Measurements from ENCODE around the gene DPH2. TPM values are rescaled to one million over a fixed set of nuclear protein-coding genes. Genes with fewer than 3 reads are reported as not detected.
A peak's percentile ranks its signal among the peaks of the same experiment; 100 is the strongest.

Gene DPH2
- total RNA-seq, 1 experiment from 2014 or later = 38.9 TPM

DNA sequence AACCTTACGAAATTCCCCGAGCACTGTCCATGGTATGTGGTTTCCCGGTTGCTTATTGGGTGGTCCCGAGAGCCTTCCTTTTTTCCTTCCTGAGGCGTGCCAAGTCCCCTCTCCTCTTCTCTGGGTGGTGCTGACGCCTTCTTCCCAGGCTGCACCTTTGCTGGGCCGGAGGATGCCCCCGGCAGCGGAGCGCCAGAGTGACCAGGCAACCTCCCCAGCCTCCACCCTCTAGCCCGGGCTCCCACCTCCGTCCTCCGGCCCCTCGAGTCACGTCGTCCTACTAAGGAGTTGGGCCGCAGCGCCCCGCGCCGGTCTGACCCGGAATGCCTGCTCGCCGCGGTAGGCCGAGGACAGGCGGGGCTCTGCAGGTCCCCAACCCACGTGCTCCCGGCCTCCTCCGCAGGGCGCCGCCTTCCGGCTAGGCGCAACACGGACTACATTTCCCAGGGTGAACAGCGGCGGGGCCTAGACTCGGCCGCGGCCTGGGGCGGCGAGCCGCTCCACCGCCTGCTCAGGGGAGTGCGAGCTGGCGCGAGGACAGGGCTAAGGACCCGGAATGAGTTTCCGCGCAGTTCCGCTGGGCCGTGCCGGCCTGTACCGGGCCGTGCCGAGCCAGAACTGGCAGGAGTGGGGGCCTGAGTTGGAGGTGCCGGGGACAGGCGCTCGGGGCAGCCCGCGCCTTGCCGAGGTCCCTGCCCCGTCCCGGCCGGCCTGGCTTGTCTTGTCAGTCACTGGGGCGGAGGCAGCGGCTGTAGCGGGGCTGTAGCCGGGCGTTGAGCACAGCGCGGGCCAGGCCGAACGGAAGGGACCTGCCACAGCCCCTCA is 23.4 kb upstream of the DPH2 start, which contains the start of gene IPO13:
Gene IPO13, plus strand, starts transcription at position 715 of the 825 bp plus-strand sequence. CDS start 651 bp downstream, outside the sequence.
- no peaks in the 10 kb centered on the region for H3K27me3 Mint-ChIP-seq (ENCODE audit: insufficient read depth, unreplicated experiment)
- peak within 1 kb of the TSS; percentile 99 for H3K27ac Mint-ChIP-seq (ENCODE audit: low read depth, unreplicated experiment)
- peaks cover 11% of the 10 kb centered on the region for H3K36me3 Mint-ChIP-seq (ENCODE audit: insufficient read depth, unreplicated experiment)
- peak within 1 kb of the TSS; percentile 99 for H3K4me3 Mint-ChIP-seq (ENCODE audit: unreplicated experiment)
- TF ChIP-seq, protein P1, sequence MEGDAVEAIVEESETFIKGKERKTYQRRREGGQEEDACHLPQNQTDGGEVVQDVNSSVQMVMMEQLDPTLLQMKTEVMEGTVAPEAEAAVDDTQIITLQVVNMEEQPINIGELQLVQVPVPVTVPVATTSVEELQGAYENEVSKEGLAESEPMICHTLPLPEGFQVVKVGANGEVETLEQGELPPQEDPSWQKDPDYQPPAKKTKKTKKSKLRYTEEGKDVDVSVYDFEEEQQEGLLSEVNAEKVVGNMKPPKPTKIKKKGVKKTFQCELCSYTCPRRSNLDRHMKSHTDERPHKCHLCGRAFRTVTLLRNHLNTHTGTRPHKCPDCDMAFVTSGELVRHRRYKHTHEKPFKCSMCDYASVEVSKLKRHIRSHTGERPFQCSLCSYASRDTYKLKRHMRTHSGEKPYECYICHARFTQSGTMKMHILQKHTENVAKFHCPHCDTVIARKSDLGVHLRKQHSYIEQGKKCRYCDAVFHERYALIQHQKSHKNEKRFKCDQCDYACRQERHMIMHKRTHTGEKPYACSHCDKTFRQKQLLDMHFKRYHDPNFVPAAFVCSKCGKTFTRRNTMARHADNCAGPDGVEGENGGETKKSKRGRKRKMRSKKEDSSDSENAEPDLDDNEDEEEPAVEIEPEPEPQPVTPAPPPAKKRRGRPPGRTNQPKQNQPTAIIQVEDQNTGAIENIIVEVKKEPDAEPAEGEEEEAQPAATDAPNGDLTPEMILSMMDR (IDR thresholded peaks at IDR 0.05; ENCODE audit: unreplicated experiment) = peak; percentile 56
- peak; percentile 94 for DNase-seq (ENCODE audit: unreplicated experiment)
- intact Hi-C loops (cut with micrococcal nuclease) = loop anchor here (1.0 kb wide), 2 partner anchors 23 to 183 kb away; no protein-coding TSS in a partner anchor
- H3K4me1 Mint-ChIP-seq (ENCODE audit: insufficient read depth, unreplicated experiment) = peaks cover 30% of the 10 kb centered on the region
- POLR2A ChIA-PET = interaction anchor here (0.6 to 3.8 kb wide), 23 partner anchors 9 to 775 kb away, joined by 3 to 28 read pairs (median 3); partner anchors contain the start of genes ATP6V0B, DPH2, KDM4A and ST3GAL3
- BruUV-seq (replicated peaks) = no TSS peak
- CTCF ChIA-PET = interaction anchor here (0.6 to 4.3 kb wide), 28 partner anchors 8 to 234 kb away, joined by 3 to 60 read pairs (median 4); partner anchors contain the start of genes ARTN and DPH2
- no peaks in the 10 kb centered on the region for H3K9me3 Mint-ChIP-seq (ENCODE audit: unreplicated experiment)

DNA sequence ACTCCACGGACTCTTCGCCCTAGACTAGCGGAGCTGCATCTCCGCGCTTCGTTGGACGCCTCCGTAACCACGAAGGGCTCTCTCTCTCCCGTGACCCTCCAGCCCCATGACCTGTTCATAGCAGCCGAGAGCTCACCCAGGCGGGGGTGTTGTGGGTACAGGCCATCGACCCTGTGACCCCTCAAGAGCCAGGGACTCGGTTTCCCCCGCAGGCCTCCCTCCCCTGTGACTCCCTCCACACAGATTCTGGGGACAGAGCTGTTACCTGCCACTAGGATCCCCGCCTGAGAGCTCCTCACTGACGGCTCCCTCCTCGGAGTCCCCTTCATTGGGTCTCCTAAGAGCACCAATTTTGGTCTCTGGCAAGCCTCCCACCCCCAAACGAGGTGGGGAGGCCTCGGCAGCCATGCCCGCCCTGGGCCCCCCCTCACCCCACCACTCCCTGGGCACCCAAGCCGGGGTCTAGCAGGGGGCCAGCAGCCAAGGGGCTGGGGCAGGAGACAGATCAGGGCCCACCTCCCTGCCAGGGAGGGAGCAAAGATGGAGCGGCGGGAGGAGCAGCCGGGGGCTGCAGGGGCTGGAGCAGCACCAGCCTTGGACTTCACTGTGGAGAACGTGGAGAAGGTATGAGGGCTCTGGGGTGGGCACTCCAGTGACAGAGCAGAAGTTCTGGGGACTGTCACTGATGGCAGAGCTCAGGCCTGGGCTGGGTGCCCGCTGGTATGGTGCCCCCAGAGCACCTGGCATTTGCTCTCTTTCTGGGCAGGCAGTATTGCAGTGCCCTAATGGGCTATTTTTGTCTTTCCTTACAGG is 22.5 kb upstream of the DPH2 start:
- Mint-ChIP-seq H3K4me1 (ENCODE audit: insufficient read depth, unreplicated experiment) (peaks cover 30% of the 10 kb centered on the region), H3K36me3 (ENCODE audit: insufficient read depth, unreplicated experiment) (peaks cover 11% of the 10 kb centered on the region), H3K27ac (ENCODE audit: low read depth, unreplicated experiment) (peak overlapping the region; percentile 99), H3K9me3 (ENCODE audit: unreplicated experiment) (no peaks in the 10 kb centered on the region), H3K27me3 (ENCODE audit: insufficient read depth, unreplicated experiment) (no peaks in the 10 kb centered on the region), H3K4me3 (ENCODE audit: unreplicated experiment) (peak overlapping the region; percentile 99)
- DNase-seq (ENCODE audit: unreplicated experiment) = no peak
- intact Hi-C loops (cut with micrococcal nuclease) = no loop called here
- TF ChIP-seq, protein P1 (IDR thresholded peaks at IDR 0.05; ENCODE audit: unreplicated experiment) = no peak
- CTCF ChIA-PET = interaction anchor here (0.6 to 3.9 kb wide), 11 partner anchors 10 to 188 kb away, joined by 3 to 34 read pairs (median 5); partner anchors contain the start of genes ARTN and DPH2
- BruUV-seq (replicated peaks) = TSS peak; percentile 64
- POLR2A ChIA-PET = interaction anchor here (0.6 to 3.8 kb wide), 14 partner anchors 10 to 1039 kb away, joined by 3 to 28 read pairs (median 6); partner anchors contain the start of genes ATP6V0B, DPH2, EIF2B3 and KDM4A

DNA sequence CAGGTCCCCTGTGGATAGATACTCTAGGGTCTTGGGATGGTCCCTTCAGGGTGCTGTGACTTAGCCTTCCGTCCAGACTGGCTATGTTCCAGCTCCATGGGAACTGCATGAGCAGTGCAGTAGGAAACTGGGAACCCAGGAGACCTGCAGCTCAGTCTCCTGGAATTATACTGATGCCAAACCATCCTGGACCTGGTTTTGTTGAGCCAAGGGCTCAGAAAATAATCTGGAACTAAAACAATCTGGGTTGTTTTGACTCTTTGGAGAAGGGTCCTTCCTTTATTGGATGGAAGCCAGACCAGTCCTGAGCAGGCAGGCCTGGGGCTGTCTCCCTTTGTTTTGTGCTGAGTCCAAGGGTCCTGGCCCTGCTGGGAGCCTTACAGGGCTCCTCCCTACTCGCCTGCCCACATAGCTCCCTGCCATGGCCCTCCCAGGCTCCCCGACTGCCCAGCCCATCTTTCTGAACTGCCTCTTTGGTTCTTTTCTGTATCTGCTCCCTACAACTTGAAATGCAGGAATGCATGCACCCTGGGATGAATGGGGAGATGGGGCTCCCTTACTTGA is 21.9 kb upstream of the DPH2 start:
- Mint-ChIP-seq H3K27ac (ENCODE audit: low read depth, unreplicated experiment) (peak overlapping the region; percentile 99), H3K4me3 (ENCODE audit: unreplicated experiment) (peak overlapping the region; percentile 99), H3K9me3 (ENCODE audit: unreplicated experiment) (no peaks in the 10 kb centered on the region), H3K36me3 (ENCODE audit: insufficient read depth, unreplicated experiment) (peaks cover 11% of the 10 kb centered on the region), H3K4me1 (ENCODE audit: insufficient read depth, unreplicated experiment) (peaks cover 30% of the 10 kb centered on the region), H3K27me3 (ENCODE audit: insufficient read depth, unreplicated experiment) (no peaks in the 10 kb centered on the region)
- intact Hi-C loops (cut with micrococcal nuclease) = no loop called here
- BruUV-seq (replicated peaks) = no TSS peak
- no peak for DNase-seq (ENCODE audit: unreplicated experiment)
- TF ChIP-seq, protein P1 (IDR thresholded peaks at IDR 0.05; ENCODE audit: unreplicated experiment) = no peak
- POLR2A ChIA-PET = interaction anchor here (0.6 to 3.8 kb wide), 5 partner anchors 15 to 870 kb away, joined by 3 to 28 read pairs (median 4); partner anchors contain the start of genes ATP6V0B and DPH2
- CTCF ChIA-PET = interaction anchor here (1.0 to 3.9 kb wide), 4 partner anchors 19 to 184 kb away, joined by 3 to 34 read pairs (median 8); no protein-coding TSS in a partner anchor

Measured in MCF 10A (cell line).